ENCODE results near the gene SERTAD3.

DNA sequence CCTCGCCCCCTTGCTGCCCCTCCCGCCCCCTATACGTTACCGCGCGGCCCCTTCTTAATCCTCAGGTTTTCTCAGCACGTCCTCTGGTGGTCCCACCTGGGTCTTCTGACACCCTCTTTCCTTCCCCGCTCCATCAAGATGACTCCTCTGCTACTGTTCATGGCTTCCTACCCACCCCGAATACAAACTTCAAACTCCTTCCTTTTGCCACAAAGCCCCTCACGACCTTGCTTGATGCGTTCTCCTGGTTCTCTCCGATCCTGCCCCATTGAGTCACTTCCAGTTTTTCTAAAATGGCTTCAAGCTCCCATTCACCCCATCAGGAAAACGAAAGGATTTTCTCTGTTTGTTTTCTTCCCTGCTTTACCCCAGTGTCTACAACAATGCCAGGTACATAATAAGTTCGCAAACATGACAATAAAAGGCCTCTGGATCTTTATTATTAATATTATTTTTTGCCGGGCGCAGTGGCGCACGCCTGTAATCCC is 734 bp upstream of the SERTAD3 start:
- TF ChIP-seq, protein P1, sequence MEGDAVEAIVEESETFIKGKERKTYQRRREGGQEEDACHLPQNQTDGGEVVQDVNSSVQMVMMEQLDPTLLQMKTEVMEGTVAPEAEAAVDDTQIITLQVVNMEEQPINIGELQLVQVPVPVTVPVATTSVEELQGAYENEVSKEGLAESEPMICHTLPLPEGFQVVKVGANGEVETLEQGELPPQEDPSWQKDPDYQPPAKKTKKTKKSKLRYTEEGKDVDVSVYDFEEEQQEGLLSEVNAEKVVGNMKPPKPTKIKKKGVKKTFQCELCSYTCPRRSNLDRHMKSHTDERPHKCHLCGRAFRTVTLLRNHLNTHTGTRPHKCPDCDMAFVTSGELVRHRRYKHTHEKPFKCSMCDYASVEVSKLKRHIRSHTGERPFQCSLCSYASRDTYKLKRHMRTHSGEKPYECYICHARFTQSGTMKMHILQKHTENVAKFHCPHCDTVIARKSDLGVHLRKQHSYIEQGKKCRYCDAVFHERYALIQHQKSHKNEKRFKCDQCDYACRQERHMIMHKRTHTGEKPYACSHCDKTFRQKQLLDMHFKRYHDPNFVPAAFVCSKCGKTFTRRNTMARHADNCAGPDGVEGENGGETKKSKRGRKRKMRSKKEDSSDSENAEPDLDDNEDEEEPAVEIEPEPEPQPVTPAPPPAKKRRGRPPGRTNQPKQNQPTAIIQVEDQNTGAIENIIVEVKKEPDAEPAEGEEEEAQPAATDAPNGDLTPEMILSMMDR (conservative IDR thresholded peaks at IDR 0.05; ENCODE audit: low read depth, low read length), result peak; percentile 52
- no peak for TF ChIP-seq EZH2 (IDR thresholded peaks at IDR 0.05; ENCODE audit: borderline replicate concordance, low read depth, low read length, poor library complexity, severe bottlenecking)

All from A673 (cell line).